HG02884 (cell line): Measurements from ENCODE around the gene LMX1B.
"Not testable (repeated sequence)": the region's sequence is repeated elsewhere in the genome, so short reads cannot be mapped to it uniquely, and the experiment has no call there.

Source experiments
- ATAC-seq: cut with Tn5 transposase; IDR thresholded peaks from one replicate; pipeline ENCODE4 v1.9.1; 2021; ENCODE audit warnings: mild to moderate bottlenecking, moderate library complexity; ENCODE audit not compliant: unreplicated experiment

LMX1B gene

DNA sequence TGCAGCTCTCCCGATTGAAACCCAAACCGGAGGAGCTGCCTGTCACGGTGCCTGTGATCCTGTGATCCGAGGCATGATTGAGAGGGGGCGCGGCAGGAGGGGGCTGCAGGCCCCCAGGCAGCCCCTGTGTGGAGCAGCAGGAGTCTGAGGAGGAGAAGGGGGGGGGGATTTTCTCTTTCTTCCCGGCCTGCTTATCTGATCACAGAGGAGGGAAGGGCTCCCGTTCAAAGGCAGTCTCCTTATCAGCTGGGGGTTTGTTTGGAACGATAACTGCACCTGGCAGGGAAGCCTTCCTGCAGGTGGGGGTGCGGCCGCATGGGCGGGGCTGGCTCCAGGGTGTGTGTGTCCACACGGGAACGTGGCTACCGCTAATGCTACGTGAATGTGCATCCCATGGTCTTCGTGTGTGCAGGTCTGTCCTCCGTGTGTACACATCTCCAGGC lies 38.4 kb downstream of the LMX1B start:
- ATAC-seq: no peak

DNA sequence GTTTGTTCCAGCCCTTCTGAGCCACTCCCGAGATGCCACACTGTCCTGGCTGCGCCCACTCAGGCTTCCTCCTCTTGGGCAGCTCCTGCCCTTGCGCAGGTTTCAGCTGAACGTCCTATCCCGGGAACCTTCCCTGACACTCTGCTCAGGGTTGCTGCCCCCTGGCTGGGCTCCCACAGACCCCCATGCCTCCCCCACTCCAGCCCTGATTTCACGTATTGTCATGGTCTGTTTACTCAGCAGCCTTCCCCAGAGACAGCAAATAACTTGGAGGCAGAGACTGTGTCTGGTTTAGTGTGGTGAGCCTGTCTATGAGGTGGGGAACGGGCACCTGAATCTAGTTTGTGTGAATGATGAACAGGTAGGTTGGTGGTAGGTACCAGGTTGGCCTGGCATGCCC lies 40.4 kb downstream of the LMX1B start:
- ATAC-seq: no peak

DNA sequence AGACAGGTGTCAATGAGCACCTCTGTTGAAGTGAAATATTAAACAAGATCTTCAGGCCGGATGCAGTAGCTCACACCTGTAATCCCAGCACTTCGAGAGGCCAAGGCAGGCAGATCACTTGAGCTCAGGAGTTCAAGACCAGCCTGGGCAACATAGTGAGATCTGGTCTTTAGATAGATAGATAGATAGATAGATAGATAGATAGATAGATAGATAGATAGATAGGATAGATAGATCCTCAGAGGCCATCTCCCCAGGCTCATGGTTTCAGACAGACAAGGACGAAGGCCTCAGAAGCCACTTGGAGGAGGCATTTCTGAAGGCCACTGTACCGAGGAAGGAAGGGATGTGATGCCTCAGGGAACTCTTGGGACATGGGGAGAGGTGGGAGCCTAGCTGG lies 42.5 kb downstream of the LMX1B start:
- not testable (repeated sequence) for ATAC-seq

DNA sequence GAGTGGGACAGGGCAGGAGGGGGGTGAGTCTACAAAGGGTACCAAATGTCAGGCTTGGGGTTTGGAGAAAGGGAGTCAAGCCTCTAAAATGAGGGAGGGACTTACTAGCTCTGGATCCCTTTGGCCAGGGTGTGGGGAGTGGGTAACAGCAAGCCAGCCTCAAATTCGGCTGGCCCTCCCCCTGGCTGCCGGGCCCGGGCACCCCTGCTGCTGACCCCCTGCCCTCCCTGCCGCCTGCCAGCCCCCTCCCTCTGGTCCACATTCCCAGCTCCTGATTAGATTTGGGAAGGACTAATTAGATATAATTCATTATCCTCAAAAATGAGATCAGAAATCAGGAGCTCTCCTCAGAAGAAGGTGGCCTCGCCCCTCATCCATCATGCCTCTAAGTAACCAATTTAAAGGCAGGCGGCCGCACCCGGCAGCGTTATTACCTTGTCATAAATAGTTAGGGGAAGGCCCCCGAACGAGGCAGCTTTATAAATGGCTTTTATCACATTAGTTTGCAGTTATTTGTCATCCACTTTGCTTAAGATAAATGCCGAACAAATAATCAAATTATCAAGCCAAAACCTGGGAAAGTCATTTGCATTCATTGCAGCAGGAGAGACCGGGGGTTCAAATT lies 44.6 kb downstream of the LMX1B start:
- ATAC-seq: no peak

DNA sequence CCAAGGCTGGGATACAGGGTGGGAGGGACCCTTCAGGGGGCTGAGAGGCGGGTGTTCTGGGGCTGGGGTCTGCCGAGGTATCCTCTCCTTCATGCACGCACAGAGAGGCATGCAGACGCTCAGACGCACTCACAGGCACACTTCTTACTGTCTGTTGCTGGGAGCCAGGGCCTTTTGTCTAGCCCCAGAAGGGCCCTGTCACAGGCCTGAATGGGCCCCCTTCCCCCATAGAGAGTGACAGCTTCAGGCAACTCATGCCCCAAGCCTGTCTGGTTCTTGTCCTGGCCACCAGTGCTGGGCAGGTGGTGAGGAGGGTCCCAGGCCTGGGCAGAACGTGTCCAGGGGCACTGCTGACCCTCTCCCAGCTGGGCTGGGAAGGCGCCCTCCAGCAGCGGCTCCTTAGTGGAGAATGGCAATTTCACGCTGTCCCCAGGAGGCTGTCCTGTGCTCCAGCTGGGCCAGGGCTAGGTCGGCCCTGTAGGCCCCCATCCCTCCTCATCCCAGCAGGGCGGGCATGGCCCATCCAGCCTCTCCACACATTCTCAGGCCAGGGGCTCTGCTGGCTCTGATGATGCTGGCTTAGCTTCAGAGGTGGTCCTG lies 45.3 kb downstream of the LMX1B start:
- ATAC-seq: no peak

DNA sequence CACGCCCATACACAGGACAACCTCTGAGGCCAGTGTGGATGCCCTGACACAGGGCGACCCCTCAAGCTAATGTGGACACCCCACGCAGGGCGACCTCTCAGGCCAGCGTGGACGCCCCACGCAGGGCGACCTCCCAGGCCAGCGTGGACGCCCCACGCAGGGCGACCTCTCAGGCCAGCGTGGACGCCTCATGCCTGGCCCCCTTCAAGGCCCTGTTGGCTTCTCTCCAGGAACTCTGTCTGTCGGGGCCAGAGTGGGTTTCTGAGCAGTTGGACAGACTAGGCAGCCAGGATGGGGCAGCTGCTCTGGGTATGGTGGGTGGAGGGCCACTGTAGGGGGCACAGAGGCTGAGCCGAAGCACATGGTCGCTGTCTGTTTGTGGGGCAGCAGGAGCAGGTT lies 47.4 kb downstream of the LMX1B start:
- no peak for ATAC-seq

DNA sequence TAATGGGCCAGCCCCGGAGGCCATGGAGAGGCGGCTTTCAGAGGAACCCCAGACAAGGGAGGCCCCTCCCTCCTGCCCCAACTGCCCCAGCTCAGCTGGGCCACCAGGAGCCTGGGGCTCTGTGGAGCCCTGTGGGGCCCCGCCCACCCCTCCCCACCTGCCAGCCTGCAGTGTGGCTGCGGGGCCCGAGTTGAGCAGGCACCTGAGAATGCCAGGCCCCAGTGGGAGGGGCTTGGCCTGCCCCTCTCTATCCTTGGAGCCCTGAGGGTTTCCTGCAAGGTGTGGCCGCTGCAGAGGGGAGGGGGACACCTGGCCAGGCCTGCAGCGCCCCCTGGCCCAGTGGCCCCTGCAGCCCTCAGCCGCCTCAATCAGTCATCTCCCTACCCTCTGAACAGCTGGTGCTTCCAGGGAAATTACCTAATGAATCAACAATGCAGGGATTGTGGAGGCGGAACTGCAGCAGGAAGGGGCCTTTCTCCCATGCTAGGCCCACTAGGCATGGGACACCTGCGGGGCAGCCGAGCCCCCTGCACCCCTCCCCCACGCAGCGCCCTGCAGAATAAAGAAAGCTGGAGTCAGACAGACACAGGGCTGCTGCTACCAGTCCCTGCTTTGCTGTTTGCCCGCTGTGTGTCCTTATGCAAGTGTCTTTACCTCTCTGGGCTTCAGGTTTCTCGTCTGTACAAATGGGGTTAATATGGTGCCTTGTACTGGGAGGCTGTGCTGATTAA lies 48.0 kb downstream of the LMX1B start:
- ATAC-seq: no peak

DNA sequence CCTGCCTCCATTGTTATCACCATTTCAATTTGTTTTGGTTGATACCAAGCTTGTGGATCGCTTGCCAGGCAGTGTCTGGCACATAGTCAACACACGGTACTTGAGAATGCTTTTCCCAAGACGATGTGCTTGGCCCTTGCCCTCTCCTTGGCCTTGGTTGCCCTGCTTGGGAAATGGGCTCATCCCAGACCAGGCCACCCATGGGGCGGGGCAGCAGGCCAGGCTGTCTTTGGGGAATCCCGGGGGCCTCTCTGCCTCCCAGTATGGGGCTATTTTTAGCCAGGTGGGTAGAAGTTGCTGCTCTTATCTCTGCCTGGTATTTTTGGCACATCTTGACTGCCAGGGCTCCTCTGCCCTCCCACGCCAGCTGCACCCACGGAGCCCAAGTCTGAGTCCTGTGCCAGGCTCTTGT lies 49.9 kb downstream of the LMX1B start:
- ATAC-seq: no peak

DNA sequence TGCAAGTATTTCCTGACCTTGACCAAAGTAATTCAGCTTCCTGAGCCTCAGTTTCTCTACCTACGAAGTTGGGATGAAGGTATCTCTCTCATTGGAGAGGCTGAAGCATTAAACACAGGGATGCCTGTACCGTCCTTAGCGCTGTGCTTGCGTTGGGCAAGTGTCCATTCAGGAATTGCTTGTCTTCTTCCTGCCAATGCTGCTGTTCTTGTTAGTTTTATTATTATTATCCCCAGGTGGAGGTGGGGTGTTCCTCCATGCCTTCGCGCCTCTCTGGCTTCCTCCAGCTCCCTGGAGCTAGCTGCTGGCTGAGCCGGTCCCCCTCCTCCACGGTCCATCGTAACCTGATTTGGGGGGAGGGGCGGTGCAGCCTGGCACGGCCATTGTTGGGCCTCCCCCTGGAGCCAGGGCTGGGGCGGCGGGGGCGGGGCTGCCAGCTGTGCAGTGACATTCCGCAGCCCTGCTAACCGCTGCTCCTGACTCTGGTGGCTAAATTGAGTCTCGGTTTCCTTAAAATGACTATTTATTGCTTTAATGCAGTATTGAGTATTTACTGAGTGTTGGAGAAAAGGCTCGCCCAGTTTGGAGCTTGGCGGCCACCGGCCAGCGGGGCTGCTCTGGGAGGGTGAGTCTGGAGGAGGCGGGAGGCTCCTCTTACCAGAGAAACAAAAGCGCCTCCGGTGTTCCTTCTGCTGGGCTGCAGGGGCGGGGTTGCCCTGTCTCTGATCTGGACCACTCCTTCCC lies 51.3 kb downstream of the LMX1B start:
- no peak for ATAC-seq

DNA sequence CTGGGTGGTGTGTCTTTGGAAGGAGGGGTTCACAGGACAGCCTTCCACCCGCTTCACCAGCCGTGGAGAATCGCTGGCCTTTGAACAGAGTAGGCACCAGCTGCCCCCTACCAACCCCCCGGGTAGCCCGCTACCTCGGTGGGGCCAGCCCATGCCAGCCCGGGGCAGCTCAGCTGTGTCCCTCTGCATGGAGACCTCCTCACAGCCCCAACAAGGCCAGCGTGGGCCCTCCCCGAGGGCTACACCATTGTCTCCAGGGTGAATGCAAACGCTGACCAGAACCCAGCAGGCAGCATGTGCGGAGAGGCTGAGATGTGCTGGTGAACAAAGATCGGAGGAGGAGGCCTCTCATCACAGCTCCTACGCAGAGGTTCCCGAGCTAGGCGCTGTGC lies 51.9 kb downstream of the LMX1B start:
- ATAC-seq: no peak

DNA sequence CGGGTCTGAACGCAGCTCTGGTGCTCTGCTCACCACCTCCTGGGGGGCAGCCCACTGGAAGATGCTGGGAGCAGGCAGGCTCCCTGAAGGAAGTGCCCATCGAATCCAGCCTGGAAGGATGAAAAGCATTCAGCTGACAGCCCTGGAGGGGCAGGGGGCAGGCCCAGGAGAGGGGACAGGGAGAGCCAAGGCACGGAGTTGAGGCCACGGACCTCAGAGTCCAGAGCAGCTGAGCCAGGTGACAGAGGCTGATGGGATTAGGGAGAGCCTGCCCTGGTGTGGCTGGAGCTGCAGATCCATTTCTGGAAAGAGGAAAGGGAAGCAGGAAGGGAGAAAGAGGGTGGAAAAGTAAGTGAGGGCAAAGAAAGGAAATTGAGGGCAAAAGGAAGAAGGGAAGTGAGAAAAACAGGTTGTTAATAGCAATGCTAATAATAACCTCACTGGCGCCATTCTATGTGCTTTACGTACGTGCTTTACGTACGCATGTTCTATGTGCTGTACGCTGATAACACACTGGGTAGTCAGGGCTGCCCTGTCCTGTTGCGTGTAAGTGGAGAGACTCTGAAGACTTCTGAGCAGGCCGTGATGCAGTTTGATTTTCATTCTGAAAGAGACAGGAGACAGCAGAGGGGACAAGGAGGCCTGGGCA lies 52.6 kb downstream of the LMX1B start:
- ATAC-seq: no peak

DNA sequence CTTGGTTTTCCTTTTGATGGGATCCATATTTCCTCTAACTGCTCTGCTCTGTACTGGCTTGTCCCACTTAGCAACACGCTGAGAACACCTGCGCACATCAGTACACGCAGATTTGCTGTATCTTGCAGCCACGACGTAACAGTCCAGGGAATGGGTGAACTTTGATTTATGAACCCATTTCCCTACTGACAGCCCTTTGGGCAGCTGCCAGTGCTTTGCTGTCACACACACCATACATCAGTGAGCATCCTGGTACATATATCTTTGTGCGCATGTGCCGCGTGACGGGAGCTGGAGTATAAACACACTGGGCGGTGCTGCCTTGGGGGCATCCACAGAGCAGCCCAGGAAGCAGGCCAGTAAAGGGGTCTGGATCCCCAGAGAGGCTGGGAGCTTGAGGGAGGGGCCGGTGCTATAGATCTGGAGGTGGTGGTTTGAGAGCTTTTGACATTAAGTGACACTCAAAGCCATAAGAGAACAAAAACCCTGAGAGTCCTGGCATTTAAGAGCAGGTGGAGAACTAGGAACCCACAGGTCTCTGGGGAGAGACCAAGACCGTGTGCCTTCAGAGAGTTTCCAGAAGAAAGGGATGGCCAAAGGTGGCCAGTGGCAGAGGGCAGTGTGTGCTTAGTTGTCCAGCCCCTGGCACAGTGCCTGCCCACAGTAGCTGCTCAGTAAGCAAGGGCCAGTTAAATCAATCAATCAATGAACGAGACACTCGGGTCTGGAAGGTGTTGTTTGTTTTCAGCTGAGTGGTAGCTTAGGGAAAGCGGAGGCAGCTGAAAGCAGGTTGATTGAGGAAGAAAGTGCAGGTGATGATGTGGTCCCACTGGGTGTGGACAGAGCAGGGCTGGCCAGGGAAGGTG lies 53.7 kb downstream of the LMX1B start:
- ATAC-seq: no peak

DNA sequence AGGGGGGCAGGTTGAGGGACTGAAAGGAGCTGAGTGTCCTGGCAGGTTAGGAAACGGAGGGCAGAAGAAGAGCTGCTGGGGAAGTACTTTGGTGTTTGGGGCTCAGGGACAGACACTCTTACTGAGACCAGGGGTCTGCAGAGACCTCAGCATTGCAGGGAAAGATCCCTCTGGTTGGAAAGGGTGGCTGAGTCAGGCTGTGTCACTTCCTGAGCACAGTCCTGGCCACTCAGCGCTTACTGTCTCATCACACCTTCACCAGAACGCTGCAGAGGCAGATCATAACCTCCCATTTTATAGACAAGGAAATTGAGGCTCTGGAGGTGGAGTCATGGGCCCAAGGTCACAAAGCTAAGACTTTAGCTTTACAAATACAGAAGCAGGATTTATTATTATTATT lies 54.3 kb downstream of the LMX1B start:
- ATAC-seq: no peak

DNA sequence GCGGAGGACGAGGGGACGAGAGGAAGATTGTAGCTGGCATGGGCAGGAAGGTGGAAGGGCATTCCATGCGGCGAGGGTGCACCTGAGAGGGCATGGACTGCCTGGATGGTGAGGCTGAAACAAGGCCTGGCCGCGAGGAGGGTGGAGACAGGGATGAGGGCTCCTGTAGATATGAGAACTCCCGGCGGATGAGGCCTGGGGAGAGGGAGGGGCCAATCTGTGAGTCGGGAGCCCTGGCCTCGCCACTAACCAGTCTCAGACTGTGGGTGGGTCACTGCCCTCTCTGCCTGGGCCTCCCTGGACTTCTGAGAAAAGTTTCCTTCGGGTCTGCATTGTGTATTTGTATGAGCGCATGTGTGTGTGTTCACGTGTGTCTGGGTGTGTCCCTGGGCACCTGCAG lies 55.4 kb downstream of the LMX1B start:
- no peak for ATAC-seq

DNA sequence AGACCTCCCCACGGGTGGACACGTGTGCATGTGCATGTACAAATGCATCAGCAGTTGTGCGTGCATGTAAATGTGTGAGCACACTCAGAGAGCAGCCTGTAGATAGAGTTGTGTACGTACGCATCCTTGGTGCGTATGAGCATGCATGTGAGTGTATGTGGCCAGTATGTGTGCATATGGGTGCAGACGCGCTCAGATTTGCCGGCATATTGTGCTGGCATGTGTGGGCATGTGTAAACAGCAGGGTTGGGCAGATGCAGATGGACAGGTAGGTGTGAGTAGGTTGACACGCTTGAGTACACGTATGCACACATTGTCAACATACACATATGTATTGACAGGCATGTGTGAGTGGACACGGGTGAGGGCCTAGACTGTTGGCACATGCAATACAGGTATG lies 56.5 kb downstream of the LMX1B start:
- ATAC-seq: no peak

DNA sequence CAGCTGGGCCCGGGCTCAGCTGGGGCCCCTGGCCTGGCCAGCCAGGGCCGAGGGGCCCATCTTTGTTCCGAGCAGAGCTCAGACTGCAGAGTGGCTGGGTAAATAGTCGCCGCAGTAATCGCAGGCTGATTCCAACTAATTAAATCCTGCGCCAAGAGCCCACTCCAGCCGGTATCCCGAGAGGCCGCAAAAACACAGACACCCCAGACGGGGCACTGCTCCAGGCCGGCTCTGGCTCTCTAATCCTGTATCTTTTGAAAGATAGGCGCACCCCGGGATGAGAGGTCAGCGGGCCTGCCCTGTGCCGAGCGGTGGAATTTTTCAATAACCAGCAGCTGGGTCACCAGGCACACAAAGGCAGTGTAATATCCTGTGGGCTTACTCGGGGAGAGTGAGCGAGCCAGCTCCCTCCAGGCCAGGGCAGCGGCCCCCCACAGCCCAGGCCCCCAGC lies 57.7 kb downstream of the LMX1B start:
- ATAC-seq: no peak

DNA sequence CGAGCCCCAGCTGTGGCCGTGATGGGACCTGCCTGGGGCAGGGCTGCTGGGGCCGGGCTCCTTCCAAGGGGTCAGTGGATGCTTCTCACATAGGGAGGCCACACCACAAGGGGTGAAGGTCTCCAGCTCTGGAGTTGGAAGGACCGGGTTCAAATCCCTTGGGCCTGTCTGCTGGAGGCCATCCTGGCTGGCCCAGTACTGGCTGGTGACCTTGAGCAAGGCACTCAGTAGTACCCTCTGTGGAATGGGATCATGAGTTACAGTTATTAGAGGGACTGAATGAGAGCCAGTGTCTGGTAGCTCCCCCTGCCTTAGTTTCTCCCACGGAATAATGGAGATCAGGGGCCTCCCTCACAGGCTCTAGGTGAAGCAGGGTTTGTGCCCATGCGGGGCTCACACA lies 58.3 kb downstream of the LMX1B start:
- no peak for ATAC-seq

DNA sequence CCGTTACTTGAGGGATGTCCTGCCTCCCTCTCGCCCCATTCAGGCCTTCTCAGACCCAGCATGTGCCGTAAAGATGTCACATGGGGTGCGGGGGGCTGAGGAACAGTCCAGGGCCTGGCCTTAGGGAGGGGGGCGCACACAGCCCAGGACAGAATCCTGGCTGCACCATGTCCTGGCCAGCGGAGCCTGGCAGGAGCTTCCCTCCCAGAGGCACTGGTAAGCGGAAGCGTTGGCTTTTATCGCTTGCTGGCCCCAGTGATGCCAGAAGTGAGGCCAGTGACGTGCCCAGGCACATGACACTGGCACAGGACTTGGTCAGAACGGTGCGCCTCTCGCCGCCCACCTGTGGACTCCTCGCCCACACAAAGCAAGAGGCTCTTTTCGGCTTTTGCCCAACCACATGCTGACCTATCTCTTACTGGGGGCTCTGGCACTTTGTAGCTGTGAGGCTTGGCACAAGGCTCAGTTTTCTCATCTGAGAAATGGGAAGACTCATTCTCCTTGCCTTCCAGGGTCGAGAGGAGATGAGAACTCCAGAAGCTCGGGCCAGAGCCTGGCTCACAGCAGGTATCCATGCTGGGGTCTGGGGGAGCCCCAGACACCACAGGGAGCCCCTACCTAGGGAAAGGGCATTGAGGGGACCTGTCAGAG lies 59.0 kb downstream of the LMX1B start:
- no peak for ATAC-seq

DNA sequence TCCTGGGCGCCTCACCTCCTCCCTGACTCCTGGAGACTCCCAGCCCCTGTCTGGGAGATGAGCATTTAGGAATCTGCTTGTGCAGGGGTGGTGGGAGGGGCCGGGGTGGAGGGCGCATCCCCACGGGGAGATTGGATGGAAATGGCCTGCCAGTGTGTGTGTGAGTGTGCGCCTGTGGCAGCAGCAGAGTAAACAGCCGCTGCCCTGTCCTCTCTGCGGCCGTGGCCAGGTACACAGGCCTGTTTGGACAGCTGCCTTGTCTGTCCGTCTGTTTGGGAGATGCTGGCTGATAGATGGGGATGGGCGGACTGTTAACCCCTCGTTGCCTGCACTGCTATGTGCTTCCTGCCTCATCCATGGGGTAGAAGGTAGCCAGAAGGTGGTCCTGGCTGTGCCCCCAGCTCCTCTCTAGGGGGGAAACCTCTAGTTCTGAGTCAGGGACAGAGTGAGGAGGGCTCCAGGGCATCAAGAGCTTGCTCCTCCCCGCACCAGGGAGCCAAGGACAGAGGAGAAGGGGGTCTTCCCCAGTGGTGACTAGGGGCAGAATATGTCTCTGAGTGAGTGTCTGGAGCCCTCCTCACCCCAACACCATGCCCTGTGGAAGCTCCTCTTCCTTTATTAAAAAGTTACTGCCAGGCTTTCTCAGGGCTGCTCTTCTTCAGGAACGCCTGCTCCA lies 60.1 kb downstream of the LMX1B start:
- ATAC-seq: no peak
